SU-DHL-6 (cell line): Measurements from ENCODE around the gene ARL4A.

Experiments
- CTCF ChIP-seq: fragments of 200-600 bp; sonication (generic); IDR thresholded peaks from one replicate; pipeline ENCODE4 v1.5.1; 2017; ENCODE audit warnings: antibody characterized with exemption, mild to moderate bottlenecking, low read length, moderate library complexity; ENCODE audit not compliant: insufficient read depth, poor library complexity, severe bottlenecking
- EZH2phosphoT487 ChIP-seq: fragments of 200-600 bp; sonication (generic), shearing (Covaris generic); conservative IDR thresholded peaks from 2 replicates; pipeline ENCODE4 v1.6.1; 2018; ENCODE audit warnings: mild to moderate bottlenecking, antibody characterized with exemption, low read length, moderate library complexity, mixed read lengths

GRCh38 chr7:12719141-12719919, 31.9 kb downstream of the ARL4A start:
- TF ChIP-seq CTCF (no peak), EZH2phosphoT487 (no peak)
